ENCODE results near the gene CHN2. TPM values are rescaled to one million over a fixed set of nuclear protein-coding genes. Genes with fewer than 3 reads are reported as not detected.

Gene CHN2
- total RNA-seq, 2 donors from 2014 or later, result 7.0 to 29.1 TPM

DNA sequence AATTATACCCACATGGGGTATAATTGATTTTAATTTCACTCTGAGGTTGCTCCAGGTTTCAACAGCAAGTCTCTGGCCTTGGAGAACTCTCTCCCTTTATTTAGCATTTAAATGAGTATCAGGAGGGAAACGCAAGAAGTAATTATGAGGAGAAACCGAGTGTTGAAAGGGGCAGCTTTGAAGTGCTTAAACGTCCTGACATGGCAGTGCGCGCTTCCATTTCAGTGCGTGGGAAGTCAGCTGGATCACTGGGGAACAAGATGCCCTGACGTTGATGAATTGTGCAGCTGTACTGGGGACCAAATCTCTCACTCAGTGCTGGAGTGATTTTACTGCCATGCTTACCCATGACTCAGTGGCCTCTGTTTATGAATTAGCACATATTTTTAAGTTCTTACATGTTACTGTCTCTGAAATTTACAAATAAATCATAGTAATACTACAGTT, 263.0 kb downstream of the CHN2 start:
- Histone ChIP-seq H3K36me3 (no peaks in the 10 kb centered on the region), H3K9me3 (no peaks in the 10 kb centered on the region), H3K4me1 (replicated peaks) (no peaks in the 10 kb centered on the region), H3K4me3 (no peak overlapping the region), H3K27me3 (replicated peaks; ENCODE audit: insufficient read depth) (no peaks in the 10 kb centered on the region), H3K27ac (no peak overlapping the region)
- no peak for TF ChIP-seq POLR2AphosphoS5 (IDR thresholded peaks at IDR 0.05)
- no peak for TF ChIP-seq CTCF (IDR thresholded peaks at IDR 0.05)
- no peak for TF ChIP-seq POLR2A (IDR thresholded peaks at IDR 0.05)
- 59% methylated on average over 7 of the region's 7 CpGs for WGBS
- DNase-seq (ENCODE audit: low spot score), result no peak
- intact Hi-C loops (cut with DNase I), result no loop called here

DNA sequence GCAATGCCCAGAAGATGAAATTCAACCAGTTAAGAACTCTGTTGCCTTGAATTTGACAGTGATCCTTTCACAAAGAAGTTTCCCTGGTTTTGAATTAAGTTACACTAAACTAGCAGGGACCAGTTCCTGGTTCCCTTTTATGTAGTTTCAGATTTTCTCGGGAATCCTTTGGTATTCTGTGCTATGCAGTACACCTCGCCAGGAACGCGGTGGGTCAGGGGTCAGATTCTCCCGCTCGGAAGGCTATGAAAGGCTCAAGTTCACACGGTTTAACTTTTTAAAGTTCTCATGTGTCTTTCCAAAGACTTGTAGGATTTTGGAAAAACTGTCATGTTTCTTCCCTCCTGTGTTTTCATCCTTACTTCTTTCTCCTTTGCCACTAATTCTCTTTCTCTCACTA, 264.4 kb downstream of the CHN2 start:
- H3K27ac ChIP-seq, result no peak overlapping the region
- H3K36me3 ChIP-seq, result no peaks in the 10 kb centered on the region
- H3K9me3 ChIP-seq, result no peaks in the 10 kb centered on the region
- intact Hi-C loops (cut with DNase I), result no loop called here
- TF ChIP-seq POLR2AphosphoS5 (IDR thresholded peaks at IDR 0.05), result no peak
- no peak for TF ChIP-seq POLR2A (IDR thresholded peaks at IDR 0.05)
- TF ChIP-seq CTCF (IDR thresholded peaks at IDR 0.05), result no peak
- WGBS, result 72% methylated on average over 7 of the region's 7 CpGs
- no peaks in the 10 kb centered on the region for H3K4me1 ChIP-seq (replicated peaks)
- DNase-seq (ENCODE audit: low spot score), result no peak
- H3K4me3 ChIP-seq, result no peak overlapping the region
- no peaks in the 10 kb centered on the region for H3K27me3 ChIP-seq (replicated peaks; ENCODE audit: insufficient read depth)

GRCh38 chr7:29459589-29459988, 265.0 kb downstream of the CHN2 start:
- H3K4me1 ChIP-seq (replicated peaks), result no peaks in the 10 kb centered on the region
- H3K36me3 ChIP-seq, result no peaks in the 10 kb centered on the region
- TF ChIP-seq CTCF (IDR thresholded peaks at IDR 0.05), result no peak
- no peak for TF ChIP-seq POLR2A (IDR thresholded peaks at IDR 0.05)
- TF ChIP-seq POLR2AphosphoS5 (IDR thresholded peaks at IDR 0.05), result no peak
- no peaks in the 10 kb centered on the region for H3K27me3 ChIP-seq (replicated peaks; ENCODE audit: insufficient read depth)
- no peaks in the 10 kb centered on the region for H3K9me3 ChIP-seq
- WGBS, result 90% methylated on average over 8 of the region's 8 CpGs
- intact Hi-C loops (cut with DNase I), result no loop called here
- H3K27ac ChIP-seq, result no peak overlapping the region
- no peak overlapping the region for H3K4me3 ChIP-seq
- DNase-seq (ENCODE audit: low spot score), result no peak

DNA sequence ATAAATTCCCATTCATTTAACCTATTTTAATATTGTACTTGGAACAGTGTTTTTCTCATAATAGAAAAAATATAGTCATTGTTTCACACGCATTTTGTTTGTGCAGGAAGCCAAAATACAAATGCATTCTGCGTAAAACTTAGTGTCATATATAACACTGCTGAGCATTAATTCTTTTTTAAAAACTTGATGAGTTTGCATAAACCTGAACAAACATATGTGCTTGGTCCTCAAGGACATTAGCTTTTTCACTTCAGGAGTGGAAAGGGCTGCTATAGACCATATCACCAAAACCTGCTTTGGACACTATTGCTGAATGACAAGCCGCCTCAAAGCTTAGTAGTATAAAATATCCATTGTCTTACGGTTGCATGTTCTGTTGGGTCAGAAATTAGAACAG, 267.4 kb downstream of the CHN2 start:
- Histone ChIP-seq H3K36me3 (no peaks in the 10 kb centered on the region), H3K4me3 (no peak overlapping the region), H3K4me1 (replicated peaks) (no peaks in the 10 kb centered on the region), H3K27ac (no peak overlapping the region), H3K27me3 (replicated peaks; ENCODE audit: insufficient read depth) (no peaks in the 10 kb centered on the region), H3K9me3 (no peaks in the 10 kb centered on the region)
- intact Hi-C loops (cut with DNase I), result no loop called here
- no peak for TF ChIP-seq POLR2A (IDR thresholded peaks at IDR 0.05)
- no peak for TF ChIP-seq POLR2AphosphoS5 (IDR thresholded peaks at IDR 0.05)
- no peak for TF ChIP-seq CTCF (IDR thresholded peaks at IDR 0.05)
- DNase-seq (ENCODE audit: low spot score), result no peak
- WGBS, result 98% methylated on average over 4 of the region's 4 CpGs

DNA sequence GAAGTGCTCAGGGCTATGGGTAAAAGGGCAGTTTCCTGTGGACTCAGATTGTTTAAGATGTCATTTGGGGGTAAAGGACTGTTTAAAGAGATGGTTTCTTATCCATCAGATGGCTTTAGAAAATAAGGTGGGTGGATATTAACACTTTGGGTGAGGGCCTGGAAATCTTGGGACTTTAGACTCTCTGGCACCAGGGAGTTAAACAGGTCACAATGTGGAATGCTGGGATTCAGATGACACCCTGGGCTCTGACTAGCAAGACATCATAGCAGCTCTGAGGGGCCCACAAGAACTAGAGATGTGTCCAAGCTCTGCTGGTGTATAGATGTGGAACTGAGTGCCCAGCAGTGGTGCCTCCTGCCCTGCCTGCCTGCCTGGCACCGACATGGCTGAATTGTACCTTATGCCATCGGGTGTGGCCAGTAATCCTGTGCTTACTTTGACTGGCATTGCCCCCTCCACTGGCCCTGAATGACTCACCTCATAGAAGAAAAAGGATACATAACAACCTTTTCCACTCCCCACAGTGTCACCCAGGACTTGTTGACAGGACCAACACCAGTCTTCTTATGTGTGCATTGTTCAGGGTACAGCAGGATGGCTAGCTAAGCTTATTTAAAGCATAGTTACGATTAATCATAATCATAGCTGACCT, 269.1 kb downstream of the CHN2 start:
- DNase-seq (ENCODE audit: low spot score), result no peak
- Histone ChIP-seq H3K9me3 (no peaks in the 10 kb centered on the region), H3K4me3 (no peak overlapping the region), H3K27ac (no peak overlapping the region), H3K27me3 (replicated peaks; ENCODE audit: insufficient read depth) (no peaks in the 10 kb centered on the region), H3K4me1 (replicated peaks) (no peaks in the 10 kb centered on the region), H3K36me3 (no peaks in the 10 kb centered on the region)
- WGBS, result 89% methylated on average over 3 of the region's 3 CpGs
- TF ChIP-seq POLR2AphosphoS5 (IDR thresholded peaks at IDR 0.05) (no peak), CTCF (IDR thresholded peaks at IDR 0.05) (no peak), POLR2A (IDR thresholded peaks at IDR 0.05) (no peak)
- intact Hi-C loops (cut with DNase I), result no loop called here

Data from prostate gland (tissue), 2 donors.